ENCODE results near the gene MPP4. TPM values are rescaled to one million over a fixed set of nuclear protein-coding genes. Genes with fewer than 3 reads are reported as not detected.

MPP4 gene
- total and polyA plus RNA-seq, 10 of the 15 experiments (the other 5 are each of a cell fraction or from before 2014, with no cell fraction given): 0.03 to 0.14 (median 0.05) TPM; not detected in 4

DNA sequence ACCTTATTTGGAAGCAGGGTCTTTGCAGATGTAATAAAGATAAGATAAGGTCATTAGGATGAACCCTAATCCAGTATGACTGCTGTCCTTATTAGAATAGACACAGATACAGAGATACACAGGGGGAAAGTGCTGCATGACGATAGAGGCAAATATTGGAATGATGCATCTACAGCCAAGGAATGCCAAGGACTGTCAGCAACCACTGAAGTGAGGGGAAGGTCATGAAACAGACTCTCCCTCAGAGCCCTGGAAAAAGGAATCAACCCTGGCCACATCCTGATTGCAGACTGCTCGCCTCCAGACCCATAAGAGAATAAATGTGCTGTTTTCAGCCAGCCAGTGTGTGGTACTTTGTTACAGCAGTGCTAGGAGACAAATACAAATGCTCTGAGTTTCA is 69.9 kb downstream of the MPP4 start:
- H3K27ac ChIP-seq (ENCODE audit: control insufficient read depth, insufficient read depth): no peak overlapping the region
- TF ChIP-seq ZNF24 (IDR thresholded peaks at IDR 0.05): no peak
- TF ChIP-seq GABPA (IDR thresholded peaks at IDR 0.05; ENCODE audit: low read depth): no peak
- TF ChIP-seq, protein P1, sequence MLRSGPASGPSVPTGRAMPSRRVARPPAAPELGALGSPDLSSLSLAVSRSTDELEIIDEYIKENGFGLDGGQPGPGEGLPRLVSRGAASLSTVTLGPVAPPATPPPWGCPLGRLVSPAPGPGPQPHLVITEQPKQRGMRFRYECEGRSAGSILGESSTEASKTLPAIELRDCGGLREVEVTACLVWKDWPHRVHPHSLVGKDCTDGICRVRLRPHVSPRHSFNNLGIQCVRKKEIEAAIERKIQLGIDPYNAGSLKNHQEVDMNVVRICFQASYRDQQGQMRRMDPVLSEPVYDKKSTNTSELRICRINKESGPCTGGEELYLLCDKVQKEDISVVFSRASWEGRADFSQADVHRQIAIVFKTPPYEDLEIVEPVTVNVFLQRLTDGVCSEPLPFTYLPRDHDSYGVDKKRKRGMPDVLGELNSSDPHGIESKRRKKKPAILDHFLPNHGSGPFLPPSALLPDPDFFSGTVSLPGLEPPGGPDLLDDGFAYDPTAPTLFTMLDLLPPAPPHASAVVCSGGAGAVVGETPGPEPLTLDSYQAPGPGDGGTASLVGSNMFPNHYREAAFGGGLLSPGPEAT (IDR thresholded peaks at IDR 0.05; ENCODE audit: low read depth): no peak
- TF ChIP-seq, protein P2, sequence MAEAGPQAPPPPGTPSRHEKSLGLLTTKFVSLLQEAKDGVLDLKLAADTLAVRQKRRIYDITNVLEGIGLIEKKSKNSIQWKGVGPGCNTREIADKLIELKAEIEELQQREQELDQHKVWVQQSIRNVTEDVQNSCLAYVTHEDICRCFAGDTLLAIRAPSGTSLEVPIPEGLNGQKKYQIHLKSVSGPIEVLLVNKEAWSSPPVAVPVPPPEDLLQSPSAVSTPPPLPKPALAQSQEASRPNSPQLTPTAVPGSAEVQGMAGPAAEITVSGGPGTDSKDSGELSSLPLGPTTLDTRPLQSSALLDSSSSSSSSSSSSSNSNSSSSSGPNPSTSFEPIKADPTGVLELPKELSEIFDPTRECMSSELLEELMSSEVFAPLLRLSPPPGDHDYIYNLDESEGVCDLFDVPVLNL (IDR thresholded peaks at IDR 0.05; ENCODE audit: low read depth, low read length): no peak
- TF ChIP-seq, protein P3, sequence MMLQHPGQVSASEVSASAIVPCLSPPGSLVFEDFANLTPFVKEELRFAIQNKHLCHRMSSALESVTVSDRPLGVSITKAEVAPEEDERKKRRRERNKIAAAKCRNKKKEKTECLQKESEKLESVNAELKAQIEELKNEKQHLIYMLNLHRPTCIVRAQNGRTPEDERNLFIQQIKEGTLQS (IDR thresholded peaks at IDR 0.05; ENCODE audit: borderline replicate concordance, extremely low read depth, low read depth, low read length): no peak
- H2AFZ ChIP-seq (ENCODE audit: control insufficient read depth, low read depth, low read length): no peak overlapping the region
- ChIA-PET SMC1A (ENCODE audit: uncharacterized antibody, unreplicated experiment) (no interaction called here), CTCF (no interaction called here), RAD21 (ENCODE audit: unreplicated experiment) (no interaction called here), POLR2A (no interaction called here)
- DNase-seq (ENCODE audit: low read depth, low spot score): no peak
- no TSS peak for BruUV-seq (replicated peaks)
- 100% methylated on average over 2 of the region's 2 CpGs for WGBS (ENCODE audit: insufficient coverage, insufficient replicate concordance, low lambda C conversion rate, missing lambda C conversion rate)
- no peak for FAIRE-seq
- no peak overlapping the region for H3K9ac ChIP-seq (ENCODE audit: control insufficient read depth, insufficient read depth, low read length)
- H3K9me3 ChIP-seq (replicated peaks; ENCODE audit: control insufficient read depth, insufficient read depth, low read length): no peaks in the 10 kb centered on the region; the same call in 2 of the 3 replicates
- no peak overlapping the region for H3K4me2 ChIP-seq (ENCODE audit: control insufficient read depth, insufficient read depth)
- no peaks in the 10 kb centered on the region for H3K27me3 ChIP-seq (replicated peaks in 1 of 2; ENCODE audit: control insufficient read depth in 2 of 2, insufficient read depth in 2 of 2, low read length in 1 of 2)
- H4K20me1 ChIP-seq (ENCODE audit: control insufficient read depth, insufficient read depth): no peaks in the 10 kb centered on the region
- ATAC-seq: no peak
- in situ Hi-C loops (cut with MboI): no loop called here
- H3K4me1 ChIP-seq (ENCODE audit: control insufficient read depth, insufficient read depth, low read length): no peaks in the 10 kb centered on the region
- H3K79me2 ChIP-seq (ENCODE audit: control insufficient read depth, insufficient read depth, low read length): no peaks in the 10 kb centered on the region
- no peak overlapping the region for H3K4me3 ChIP-seq
- no peaks in the 10 kb centered on the region; a peak in 1 of 4 replicates for H3K36me3 ChIP-seq (ENCODE audit: control insufficient read depth in 2 of 2, insufficient read depth in 2 of 2, low read length in 1 of 2)
- intact Hi-C loops (cut with micrococcal nuclease; ENCODE audit: unreplicated experiment): no loop called here
